Endothelial cell of umbilical vein (primary cell): ENCODE results near the gene BTG2. TPM values are rescaled to one million over a fixed set of nuclear protein-coding genes. Genes with fewer than 3 reads are reported as not detected.

ENCODE experiments used
- BruUV-seq: library from RNA; stranded (reverse); fragments of 400-500 nt; replicated peaks from 2 replicates; lab custom pipeline; 2021; lab: Mats Ljungman, UMichigan
- CTCF ChIA-PET: fragments of 300-600, 350-600 bp; sonication (Branson Sonifier 250); formaldehyde crosslinking; loops from one replicate; lab custom pipeline; 2021; ENCODE audit warnings: antibody characterized with exemption, inconsistent platforms; lab: Charles Lee
- POLR2A ChIA-PET: fragments of 300-600, 350-600 bp; sonication (Branson Sonifier 250); formaldehyde crosslinking; loops from one replicate; lab custom pipeline; 2021; ENCODE audit warnings: antibody characterized with exemption, inconsistent platforms; lab: Charles Lee
- DNase-seq: peaks from one replicate; pipeline ENCODE4 v3.0.0-alpha.2; 2011; ENCODE audit warnings: low read depth, low spot score
- FAIRE-seq: peaks from 2 replicates; lab custom pipeline; 2011; peaks lifted over from hg19 to GRCh38; lab: Jason Lieb, UNC
- H2AFZ ChIP-seq: 2 replicates; pipeline ENCODE4 v1.6.0; 2012; ENCODE audit warnings: low read depth, low read length, control low read depth, inconsistent platforms
- H3K27ac ChIP-seq: 2 replicates; pipeline ENCODE4 v1.5.1; 2011; ENCODE audit warnings: low read depth, mild to moderate bottlenecking, control low read depth, low read length, moderate library complexity; ENCODE audit not compliant: insufficient read depth
- H3K27me3 ChIP-seq, 2 experiments: 2 replicates each; pipeline versions ENCODE4 v1.6.0 to v1.6.1; 2011; ENCODE audit warnings: low read length in 2 of 2, mixed read lengths in 1 of 2; ENCODE audit not compliant: control insufficient read depth in 2 of 2, insufficient read depth in 2 of 2
- H3K36me3 ChIP-seq, 2 experiments: 2 replicates in 1 of 2; 3 replicates in 1 of 2; pipeline ENCODE4 v1.5.1; 2011; ENCODE audit warnings: low read length in 2 of 2, mild to moderate bottlenecking in 1 of 2, moderate library complexity in 1 of 2; ENCODE audit not compliant: control insufficient read depth in 2 of 2, insufficient read depth in 2 of 2; ENCODE audit errors: extremely low read depth in 1 of 2
- H3K4me1 ChIP-seq: 3 replicates; pipeline ENCODE4 v1.5.1; 2011; ENCODE audit warnings: mild to moderate bottlenecking, low read length; ENCODE audit not compliant: control insufficient read depth, insufficient read depth; ENCODE audit errors: extremely low read depth
- H3K4me2 ChIP-seq: 2 replicates; pipeline ENCODE4 v1.6.1; 2011; ENCODE audit warnings: low read length, control low read depth, mixed read lengths; ENCODE audit not compliant: insufficient read depth
- H3K4me3 ChIP-seq, 3 experiments: fragments of 200-600 bp in 1 of 3; sonication (generic), shearing (Covaris generic) in 1 of 3; replicated peaks in 1 of 3; 2 replicates each; pipeline ENCODE4 v1.5.1; 2011 to 2016; ENCODE audit warnings: control low read depth in 3 of 3, low read length in 3 of 3, mild to moderate bottlenecking in 2 of 3, inconsistent platforms in 1 of 3, low read depth in 1 of 3, moderate library complexity in 1 of 3; ENCODE audit not compliant: insufficient read depth in 1 of 3
- H3K79me2 ChIP-seq: 2 replicates; pipeline ENCODE4 v1.6.0; 2012; ENCODE audit warnings: low read length, inconsistent platforms; ENCODE audit not compliant: control insufficient read depth, insufficient read depth
- H3K9ac ChIP-seq: replicated peaks from 2 replicates; pipeline ENCODE3; 2011; ENCODE audit warnings: low read length, control low read depth; ENCODE audit not compliant: insufficient read depth; ENCODE audit errors: extremely low read depth
- H3K9me1 ChIP-seq: replicated peaks from 3 replicates; pipeline ENCODE4 v1.6.0; 2011; ENCODE audit warnings: mild to moderate bottlenecking, low read length; ENCODE audit not compliant: control insufficient read depth, insufficient read depth; ENCODE audit errors: extremely low read depth
- H3K9me3 ChIP-seq: replicated peaks from 2 replicates; pipeline ENCODE4 v1.5.1; 2012; ENCODE audit warnings: low read length, inconsistent platforms; ENCODE audit not compliant: control insufficient read depth, insufficient read depth
- H4K20me1 ChIP-seq: replicated peaks from 2 replicates; pipeline ENCODE3; 2011; ENCODE audit warnings: mild to moderate bottlenecking, low read length; ENCODE audit not compliant: control insufficient read depth, insufficient read depth; ENCODE audit errors: extremely low read depth
- FOS ChIP-seq: IDR thresholded peaks from 2 replicates; pipeline ENCODE4 v1.6.1; 2011; ENCODE audit warnings: mild to moderate bottlenecking, low read length, moderate library complexity, borderline replicate concordance; ENCODE audit not compliant: insufficient read depth
- MYC ChIP-seq: IDR thresholded peaks from one replicate; pipeline ENCODE4 v1.6.1; 2011; ENCODE audit warnings: mild to moderate bottlenecking, low read depth, low read length
- POLR2A ChIP-seq: IDR thresholded peaks from 2 replicates; pipeline ENCODE4 v1.6.1; 2012; ENCODE audit warnings: low read depth, mild to moderate bottlenecking, control low read depth, low read length
- dilution Hi-C: fragments of 300-500 bp; cut with MboI; formaldehyde crosslinking; loops from one replicate; pipeline ENCODE4 v1.15.0; 2019; ENCODE audit warnings: low sequenced_read_pairs; ENCODE audit not compliant: extremely low pct_ligation_motif_present
- intact Hi-C: fragments of 100-400 bp; cut with micrococcal nuclease; formaldehyde crosslinking; loops from one replicate; pipeline ENCODE4 v1.10.0; 2022
- polyA plus RNA-seq, 4 experiments: library from polyadenylated mRNA; depleted of rRNA in 3 of 4; stranded (reverse) in 3 of 4; unstranded in 1 of 4; fragments of >200 nt; gene quantifications; 2 replicates each; pipeline versions ENCODE4 v1.2.1 to v1.2.3, GENCODE V29; 2011 to 2012; ENCODE audit warnings: missing spikeins in 1 of 4
- total RNA-seq: library from RNA; stranded (reverse); gene quantifications from 2 replicates; pipeline ENCODE4 v1.2.3, GENCODE V29; 2021

The BTG2 gene
- total and polyA plus RNA-seq, 2 donors (not counting 3 experiments of a cell fraction or from before 2014, with no cell fraction given), result 35.6 to 50.1 TPM

GRCh38 chr1:203304391-203304918, 864 bp upstream of the BTG2 start:
- H3K4me2 ChIP-seq, result peak overlapping the region; percentile 19
- no peak for TF ChIP-seq POLR2A
- peaks cover 2 to 12% of the 10 kb centered on the region in 2 experiments for H3K36me3 ChIP-seq
- peaks cover 5% of the 10 kb centered on the region for H4K20me1 ChIP-seq
- H3K27ac ChIP-seq, result peak overlapping the region; percentile 33
- CTCF ChIA-PET, result interaction anchor here (0.6 to 7.8 kb wide), 8 partner anchors 16 to 317 kb away, joined by 3 to 88 read pairs (median 5); no protein-coding TSS in a partner anchor
- intact Hi-C loops (no loop called here), dilution Hi-C loops (no loop called here)
- peak overlapping the region; percentile 84 for H2AFZ ChIP-seq
- peak overlapping the region; percentile 53 for H3K9ac ChIP-seq
- no peaks in the 10 kb centered on the region for H3K9me3 ChIP-seq
- no TSS peak for BruUV-seq
- H3K79me2 ChIP-seq, result peaks cover 6% of the 10 kb centered on the region
- DNase-seq (no peak), FAIRE-seq (peak; percentile 24)
- no peaks in the 10 kb centered on the region for H3K9me1 ChIP-seq
- peaks cover 19% of the 10 kb centered on the region for H3K4me1 ChIP-seq
- H3K27me3 ChIP-seq, result peaks cover 7 to 8% of the 10 kb centered on the region in 2 experiments
- H3K4me3 ChIP-seq, result no peak overlapping the region
- POLR2A ChIA-PET, result interaction anchor here (0.6 to 4.9 kb wide), 17 partner anchors 8 to 1920 kb away, joined by 3 to 115 read pairs (median 3); partner anchors contain the start of gene MDM4

DNA sequence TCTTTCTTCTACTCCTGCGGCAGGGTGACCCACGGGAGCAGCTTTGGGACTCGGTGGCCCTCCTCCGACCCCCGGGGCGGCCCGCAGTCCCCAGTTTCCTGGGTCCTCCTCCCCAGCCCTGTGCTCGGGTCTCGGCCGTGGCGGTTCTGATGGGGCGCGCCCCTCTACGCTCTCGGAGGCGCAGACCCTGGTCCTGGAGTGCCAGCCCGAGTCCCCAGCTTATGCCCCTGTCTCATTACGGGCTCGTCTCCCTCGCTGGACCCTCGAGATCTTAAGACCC, 430 bp downstream of the BTG2 start:
- Histone ChIP-seq H3K9ac (peak overlapping the region; percentile 65), H3K27me3 (peaks cover 0 to 3% of the 10 kb centered on the region in 2 experiments), H2AFZ (peak overlapping the region; percentile 81), H3K4me2 (peak overlapping the region; percentile 62), H3K27ac (peak overlapping the region; percentile 42), H3K9me1 (no peaks in the 10 kb centered on the region), H3K9me3 (no peaks in the 10 kb centered on the region), H3K4me3 (peak overlapping the region; percentile 70 to 97 (median 73)), H4K20me1 (peaks cover 5% of the 10 kb centered on the region), H3K4me1 (peaks cover 19% of the 10 kb centered on the region), H3K79me2 (peaks cover 6% of the 10 kb centered on the region), H3K36me3 (peaks cover 2 to 12% of the 10 kb centered on the region in 2 experiments)
- POLR2A ChIA-PET, result interaction anchor here (1.3 to 4.9 kb wide), 4 partner anchors 11 to 37 kb away, joined by 3 to 115 read pairs (median 6); no protein-coding TSS in a partner anchor
- CTCF ChIA-PET, result interaction anchor here (0.9 to 7.8 kb wide), 7 partner anchors 11 to 37 kb away, joined by 3 to 88 read pairs (median 24); no protein-coding TSS in a partner anchor
- dilution Hi-C loops, result no loop called here
- BruUV-seq, result no TSS peak
- intact Hi-C loops, result loop anchor here (1.0 kb wide), 5 partner anchors 15 to 33 kb away; no protein-coding TSS in a partner anchor
- DNase-seq, result no peak
- TF ChIP-seq MYC (no peak), FOS (no peak)
- no peak for FAIRE-seq
